Urinary bladder (tissue), 4 donors: ENCODE measurements around the gene MDGA2. TPM values are rescaled to one million over a fixed set of nuclear protein-coding genes. Genes with fewer than 3 reads are reported as not detected.
"Not testable (repeated sequence)": the region's sequence is repeated elsewhere in the genome, so short reads cannot be mapped to it uniquely, and the experiment has no call there.

ENCODE experiments used
- DNase-seq: peaks from one replicate; pipeline ENCODE4 v3.0.0-alpha.2; 2015; ENCODE audit errors: extremely low spot score
- H3K27ac ChIP-seq: one replicate; pipeline ENCODE4 v1.5.1; 2013; ENCODE audit warnings: low read depth, mild to moderate bottlenecking, moderate library complexity
- H3K36me3 ChIP-seq: one replicate; pipeline ENCODE4 v1.6.1; 2013; ENCODE audit warnings: mild to moderate bottlenecking, moderate library complexity; ENCODE audit not compliant: insufficient read depth
- H3K4me1 ChIP-seq: one replicate; pipeline ENCODE4 v1.6.1; 2013; ENCODE audit warnings: mild to moderate bottlenecking, moderate library complexity; ENCODE audit not compliant: insufficient read depth
- H3K4me3 ChIP-seq: one replicate; pipeline ENCODE4 v1.5.1; 2013; ENCODE audit warnings: low read depth, low read length
- WGBS: extraction: QIAGEN DNeasy Blood & Tissue Kit; methylation state at CpG from one replicate; pipeline ENCODE4 v1.1.7; 2013; 5-methylcytosine and 5-hydroxymethylcytosine counted together
- polyA plus RNA-seq: library from polyadenylated mRNA; stranded (reverse); fragments of 200-250 nt; gene quantifications from one replicate; pipeline ENCODE4 v1.2.3, GENCODE V29; 2013
- total RNA-seq: library from RNA; depleted of rRNA; stranded (reverse); fragments of >200 nt; gene quantifications from one replicate; pipeline ENCODE4 v1.2.3, GENCODE V29; 2014
- donor health status: healthy with polysubstance abuse.
- donor health status: healthy.

Gene MDGA2
- total and polyA plus RNA-seq, 2 donors, result 0.15 to 6.1 TPM

DNA sequence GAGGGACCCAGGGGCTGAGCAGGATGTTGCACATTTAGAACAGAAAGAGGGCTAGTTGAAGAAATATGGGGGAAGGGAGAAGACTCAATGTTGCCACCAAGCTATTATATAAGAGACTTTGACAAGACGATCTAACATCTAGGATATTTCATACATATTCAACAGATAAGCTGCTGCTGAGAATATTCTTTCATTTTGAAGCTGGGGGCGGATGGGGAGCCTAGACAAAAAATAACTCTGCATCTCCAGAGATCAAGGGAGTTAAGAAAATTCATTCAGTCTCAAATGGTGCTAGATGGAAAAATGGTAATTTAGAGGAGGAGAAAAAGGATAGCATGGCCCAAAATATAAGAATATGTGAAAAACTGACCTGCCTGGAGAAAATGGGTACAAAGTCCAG lies 415.6 kb downstream of the MDGA2 start:
- no peak overlapping the region for H3K4me3 ChIP-seq
- DNase-seq, result no peak
- 90% methylated on average over 2 of the region's 2 CpGs for WGBS
- H3K36me3 ChIP-seq, result no peaks in the 10 kb centered on the region
- H3K27ac ChIP-seq, result no peak overlapping the region
- no peaks in the 10 kb centered on the region for H3K4me1 ChIP-seq

DNA sequence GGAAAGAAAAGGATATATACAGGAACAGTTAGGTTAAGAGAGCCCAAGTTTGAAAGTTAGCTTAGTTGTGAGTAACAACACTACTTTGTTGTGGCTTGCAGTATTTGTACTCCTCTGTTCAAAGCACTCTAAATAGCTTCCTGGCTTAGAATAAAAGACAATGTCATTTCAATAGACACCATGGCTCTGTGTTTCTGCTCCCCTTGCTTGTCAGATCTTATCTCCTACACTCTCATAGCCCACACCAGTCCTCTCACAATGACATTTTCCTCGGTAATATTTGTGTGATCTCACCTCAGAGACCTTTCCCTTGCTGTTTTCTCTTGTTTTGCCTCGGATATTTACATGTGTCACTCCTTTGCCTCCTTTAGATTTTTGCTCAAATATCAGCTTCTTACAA lies 418.4 kb downstream of the MDGA2 start:
- H3K36me3 ChIP-seq, result no peaks in the 10 kb centered on the region
- H3K27ac ChIP-seq, result no peak overlapping the region
- no peaks in the 10 kb centered on the region for H3K4me1 ChIP-seq
- WGBS, result 50% methylated on average over 2 of the region's 2 CpGs
- no peak for DNase-seq
- no peak overlapping the region for H3K4me3 ChIP-seq

- Histone ChIP-seq H3K4me3 (no peak overlapping the region), H3K36me3 (no peaks in the 10 kb centered on the region), H3K4me1 (no peaks in the 10 kb centered on the region), H3K27ac (no peak overlapping the region)
- WGBS, result 86% methylated on average over 4 of the region's 4 CpGs
- no peak for DNase-seq
Observed at GRCh38 chr14:47252802-47253201, 422.6 kb downstream of the MDGA2 start.

GRCh38 chr14:47246367-47246766 lies 429.0 kb downstream of the MDGA2 start:
- DNase-seq, result no peak
- H3K4me1 ChIP-seq, result no peaks in the 10 kb centered on the region
- WGBS, result 88% methylated on average over 1 of the region's 1 CpG

DNA sequence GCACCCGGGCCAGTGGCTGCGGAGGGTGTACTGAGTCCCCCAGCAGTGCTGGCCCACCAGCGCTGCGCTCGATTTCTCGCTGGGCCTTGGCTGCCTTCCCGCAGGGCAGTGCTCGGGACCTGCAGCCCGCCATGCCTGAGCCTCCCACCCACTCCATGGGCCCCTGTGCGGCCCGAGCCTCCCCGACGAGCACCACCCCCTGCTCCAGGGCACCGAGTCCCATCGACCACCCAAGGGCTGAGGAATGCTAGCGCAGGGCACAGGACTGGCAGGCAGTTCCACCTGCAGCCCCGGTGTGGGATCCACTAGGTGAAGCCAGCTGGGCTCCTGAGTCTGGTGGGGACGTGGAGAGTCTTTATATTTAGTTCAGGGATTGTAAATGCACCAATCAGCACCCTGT lies 432.8 kb downstream of the MDGA2 start:
- H3K4me1 ChIP-seq, H3K4me3 ChIP-seq, DNase-seq, H3K27ac ChIP-seq, H3K36me3 ChIP-seq: not testable (repeated sequence)
- WGBS, result 95% methylated on average over 18 of the region's 18 CpGs

More at GRCh38 chr14:47246367-47246766, 429.0 kb downstream of the MDGA2 start:
- no peak overlapping the region for H3K4me3 ChIP-seq
- H3K27ac ChIP-seq, result no peak overlapping the region
- no peaks in the 10 kb centered on the region for H3K36me3 ChIP-seq

DNA sequence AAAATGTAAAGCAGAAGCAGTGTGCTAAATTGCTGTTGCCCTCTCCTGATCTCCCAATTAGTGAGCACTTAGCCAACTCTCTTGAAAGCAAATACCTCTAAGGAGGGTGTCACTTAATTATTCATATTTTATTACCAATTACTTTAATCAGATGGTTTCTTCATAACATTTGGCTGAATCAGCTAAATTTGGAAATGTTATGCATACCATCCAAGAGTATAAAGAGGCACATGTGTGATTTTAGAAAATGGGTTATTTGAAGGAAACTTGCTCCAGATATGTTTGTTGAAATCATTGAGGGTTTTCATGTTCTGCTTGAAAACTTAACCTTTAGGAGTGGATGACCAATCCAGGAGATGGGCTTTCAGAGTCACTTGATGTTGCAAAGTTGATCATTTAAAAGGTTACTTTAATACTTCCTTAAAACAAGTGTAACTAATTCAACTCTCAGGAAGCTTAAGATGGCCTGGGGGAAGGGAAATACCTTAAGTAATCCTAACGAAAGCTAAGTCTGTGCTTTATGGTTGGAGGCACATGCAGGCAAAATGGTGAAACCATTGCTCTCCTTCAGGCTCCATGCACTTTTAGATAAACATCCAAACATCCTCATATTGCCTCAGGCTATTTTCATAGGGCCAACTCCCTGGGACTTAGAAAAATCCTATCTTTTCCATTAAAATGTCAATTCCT lies 434.5 kb downstream of the MDGA2 start:
- WGBS, result 65% methylated on average over 1 of the region's 1 CpG
- no peak overlapping the region for H3K27ac ChIP-seq
- H3K4me1 ChIP-seq, result no peaks in the 10 kb centered on the region
- no peak overlapping the region for H3K4me3 ChIP-seq
- no peak for DNase-seq
- H3K36me3 ChIP-seq, result no peaks in the 10 kb centered on the region

- DNase-seq, result no peak
- Histone ChIP-seq H3K27ac (no peak overlapping the region), H3K36me3 (no peaks in the 10 kb centered on the region), H3K4me1 (no peaks in the 10 kb centered on the region), H3K4me3 (no peak overlapping the region)
- WGBS, result 76% methylated on average over 3 of the region's 3 CpGs
Observed at GRCh38 chr14:47235619-47236018, 439.8 kb downstream of the MDGA2 start.

DNA sequence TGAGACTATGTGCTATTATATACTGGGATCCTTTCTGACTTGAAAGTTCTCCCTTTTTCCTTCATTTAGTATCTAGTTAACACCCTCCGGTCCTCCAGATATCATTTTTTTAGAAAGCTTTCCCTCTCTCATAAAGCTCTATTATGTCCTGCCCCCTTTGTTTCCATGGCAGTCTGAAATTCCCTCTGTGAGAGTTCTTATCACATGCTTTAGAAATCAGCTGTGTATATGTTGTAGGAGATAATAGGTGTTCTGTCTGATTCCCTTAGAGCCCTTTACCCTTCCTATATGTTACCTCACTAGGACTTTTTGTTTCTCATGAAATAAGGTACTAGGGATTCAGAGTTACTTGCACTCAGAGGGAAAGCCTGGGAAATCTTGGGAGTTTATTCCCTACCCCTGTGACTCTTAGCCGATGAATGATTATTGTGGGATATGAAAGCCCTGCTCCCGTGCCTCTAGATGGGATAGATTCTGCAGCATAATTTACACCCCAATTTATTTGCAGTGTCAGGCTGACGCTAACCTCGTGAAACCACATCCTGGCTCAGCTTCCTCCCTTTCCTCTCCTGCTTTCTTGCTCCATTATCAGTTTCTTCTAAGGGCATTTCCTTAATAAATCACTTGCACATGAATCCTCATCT lies 448.4 kb downstream of the MDGA2 start:
- no peak for DNase-seq
- H3K36me3 ChIP-seq, result no peaks in the 10 kb centered on the region
- no peaks in the 10 kb centered on the region for H3K4me1 ChIP-seq
- WGBS, result 32% methylated on average over 5 of the region's 5 CpGs
- no peak overlapping the region for H3K27ac ChIP-seq
- no peak overlapping the region for H3K4me3 ChIP-seq

DNA sequence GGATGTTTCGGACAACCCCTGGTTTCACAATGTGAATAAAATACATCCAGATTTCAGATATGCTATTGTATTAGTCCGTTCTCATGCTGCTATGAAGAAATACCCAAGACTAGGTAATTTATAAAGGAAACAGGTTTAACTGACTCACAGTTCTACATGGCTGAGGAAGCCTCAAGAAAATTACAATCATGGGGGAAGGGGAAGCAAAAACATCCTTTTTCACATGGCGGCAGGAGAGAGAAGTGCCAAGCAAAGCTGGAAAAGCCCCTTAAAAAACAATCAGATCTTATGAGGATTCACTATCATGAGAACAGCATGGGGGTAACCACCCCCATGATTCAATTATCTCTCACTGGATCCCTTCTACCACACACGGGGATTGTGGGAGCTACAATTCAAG lies 451.7 kb downstream of the MDGA2 start:
- 91% methylated on average over 4 of the region's 4 CpGs for WGBS
- no peaks in the 10 kb centered on the region for H3K4me1 ChIP-seq
- DNase-seq, result no peak
- H3K27ac ChIP-seq, result no peak overlapping the region
- H3K4me3 ChIP-seq, result no peak overlapping the region
- H3K36me3 ChIP-seq, result no peaks in the 10 kb centered on the region

DNA sequence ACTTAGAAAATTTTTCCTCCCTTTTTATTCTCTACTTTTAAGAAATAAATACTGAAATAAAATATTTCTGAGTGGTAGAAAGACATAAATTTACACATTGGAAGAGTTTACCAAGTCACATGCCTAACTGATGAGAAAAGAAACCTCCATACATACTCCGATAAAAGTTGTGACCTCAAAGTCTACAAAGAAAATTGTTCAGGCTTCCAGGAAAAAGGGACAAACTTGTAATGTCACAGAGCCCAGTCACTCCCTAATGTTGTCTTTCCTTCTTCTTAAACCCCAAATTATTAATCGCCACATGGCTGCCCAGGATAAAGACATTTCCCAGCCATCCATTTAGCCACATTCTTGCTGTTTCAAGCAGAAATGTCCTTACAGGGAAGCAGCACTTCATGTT lies 455.3 kb downstream of the MDGA2 start:
- Histone ChIP-seq H3K36me3 (no peaks in the 10 kb centered on the region), H3K4me1 (no peaks in the 10 kb centered on the region), H3K27ac (no peak overlapping the region), H3K4me3 (no peak overlapping the region)
- no peak for DNase-seq
- WGBS, result 85% methylated on average over 2 of the region's 2 CpGs

DNA sequence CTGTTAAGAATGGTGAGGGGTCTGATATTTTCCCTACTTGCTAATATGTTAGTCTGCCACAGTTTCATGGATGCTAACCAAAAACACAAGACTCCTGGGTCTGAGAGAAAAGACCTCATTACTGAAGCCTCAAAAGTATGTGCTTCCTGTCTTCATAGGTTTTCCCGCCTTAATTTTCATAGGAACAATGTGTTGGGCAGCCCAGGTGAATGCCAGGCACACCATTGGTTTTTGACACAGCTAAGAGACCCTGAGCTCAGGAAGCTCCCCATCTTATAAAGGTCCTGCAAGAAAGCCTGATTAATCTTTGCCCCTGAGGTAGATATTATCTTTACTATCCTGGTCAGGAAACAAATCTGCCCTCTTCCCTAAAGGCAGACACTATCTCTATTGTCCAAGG lies 464.1 kb downstream of the MDGA2 start:
- Histone ChIP-seq H3K36me3 (no peaks in the 10 kb centered on the region), H3K4me1 (no peaks in the 10 kb centered on the region), H3K27ac (no peak overlapping the region), H3K4me3 (no peak overlapping the region)
- WGBS, result 92% methylated on average over 1 of the region's 1 CpG
- DNase-seq, result no peak

DNA sequence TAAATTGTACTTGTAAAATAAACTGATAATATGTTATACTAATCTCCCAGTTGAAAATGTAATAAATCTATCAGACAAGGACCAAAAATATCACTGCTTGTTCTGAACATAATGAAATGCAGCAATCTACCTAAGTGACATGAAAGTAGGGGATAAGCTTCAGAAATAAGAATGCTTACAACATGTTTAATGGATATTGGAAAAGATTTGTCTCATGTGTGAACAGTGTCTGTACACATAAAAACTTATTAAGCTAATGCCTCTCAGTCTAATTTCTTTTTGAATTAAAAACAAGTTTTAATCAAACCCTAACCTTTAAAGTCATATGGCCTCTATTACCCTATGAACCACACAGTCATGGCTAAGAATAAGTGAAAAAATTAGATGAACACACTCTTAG lies 465.3 kb downstream of the MDGA2 start:
- Histone ChIP-seq H3K27ac (no peak overlapping the region), H3K36me3 (no peaks in the 10 kb centered on the region), H3K4me1 (no peaks in the 10 kb centered on the region), H3K4me3 (no peak overlapping the region)
- DNase-seq, result no peak

DNA sequence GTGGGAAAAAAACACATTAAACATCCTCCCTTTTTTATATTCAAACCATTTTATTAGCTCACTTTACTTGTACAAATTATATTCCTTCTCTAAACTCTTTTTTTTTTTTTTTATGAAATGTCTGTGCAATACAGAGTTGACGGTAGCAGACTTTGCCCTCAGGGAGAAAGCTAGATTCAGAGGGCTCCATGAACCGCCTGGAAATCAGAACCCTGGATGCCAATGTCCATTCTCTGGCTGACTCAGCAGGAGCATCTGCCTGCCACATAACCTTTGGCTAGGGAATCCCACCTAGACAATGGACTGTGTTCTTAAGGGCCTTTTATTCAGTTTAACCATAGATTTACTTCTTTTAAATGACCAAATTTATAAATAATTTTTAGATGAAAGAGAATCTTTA lies 467.0 kb downstream of the MDGA2 start:
- no peak overlapping the region for H3K4me3 ChIP-seq
- no peaks in the 10 kb centered on the region for H3K4me1 ChIP-seq
- no peaks in the 10 kb centered on the region for H3K36me3 ChIP-seq
- no peak for DNase-seq
- H3K27ac ChIP-seq, result no peak overlapping the region
- 86% methylated on average over 2 of the region's 2 CpGs for WGBS

DNA sequence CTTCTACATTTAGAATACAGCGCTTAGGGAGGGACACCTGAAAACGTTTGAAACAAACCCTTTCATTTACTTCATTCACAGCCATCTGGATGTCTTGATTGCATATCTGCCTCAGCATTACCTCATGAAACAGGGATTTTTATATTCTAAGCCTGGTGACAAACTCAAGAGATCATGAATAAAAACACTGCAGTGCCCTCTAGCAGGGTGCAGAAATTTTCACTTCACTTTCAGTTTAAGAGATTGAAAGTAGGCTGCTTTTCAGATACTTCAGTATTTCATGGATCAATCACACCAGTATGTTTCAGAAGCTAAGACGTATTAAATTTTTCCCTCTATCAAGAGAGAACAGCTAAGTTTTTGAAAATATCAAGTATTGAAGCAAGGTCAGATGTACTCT lies 467.8 kb downstream of the MDGA2 start:
- no peaks in the 10 kb centered on the region for H3K36me3 ChIP-seq
- WGBS, result 54% methylated on average over 3 of the region's 3 CpGs
- no peaks in the 10 kb centered on the region for H3K4me1 ChIP-seq
- no peak overlapping the region for H3K4me3 ChIP-seq
- no peak overlapping the region for H3K27ac ChIP-seq
- no peak for DNase-seq
